ENCODE measurements around the gene RPL13A.

DNA sequence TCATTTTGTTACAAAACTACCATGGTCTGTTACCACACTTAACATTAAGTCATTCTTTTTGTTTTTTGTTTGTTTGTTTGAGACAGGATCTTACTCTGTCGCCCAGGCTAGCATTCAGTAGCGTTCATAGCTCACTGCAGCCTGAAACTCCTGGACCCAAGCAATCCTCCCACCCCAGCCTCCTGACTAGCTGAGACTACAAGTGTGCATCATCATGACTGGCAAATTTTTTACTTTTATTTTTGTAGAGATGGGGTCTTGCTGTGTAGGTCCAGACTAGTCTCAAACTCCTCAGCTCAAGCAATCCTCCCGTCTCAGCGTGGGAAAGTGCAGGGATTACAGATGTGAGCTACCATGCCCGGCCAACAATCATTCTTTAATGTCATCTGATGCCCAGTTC, 31.1 kb upstream of the RPL13A start:
- TF ChIP-seq, protein P1, sequence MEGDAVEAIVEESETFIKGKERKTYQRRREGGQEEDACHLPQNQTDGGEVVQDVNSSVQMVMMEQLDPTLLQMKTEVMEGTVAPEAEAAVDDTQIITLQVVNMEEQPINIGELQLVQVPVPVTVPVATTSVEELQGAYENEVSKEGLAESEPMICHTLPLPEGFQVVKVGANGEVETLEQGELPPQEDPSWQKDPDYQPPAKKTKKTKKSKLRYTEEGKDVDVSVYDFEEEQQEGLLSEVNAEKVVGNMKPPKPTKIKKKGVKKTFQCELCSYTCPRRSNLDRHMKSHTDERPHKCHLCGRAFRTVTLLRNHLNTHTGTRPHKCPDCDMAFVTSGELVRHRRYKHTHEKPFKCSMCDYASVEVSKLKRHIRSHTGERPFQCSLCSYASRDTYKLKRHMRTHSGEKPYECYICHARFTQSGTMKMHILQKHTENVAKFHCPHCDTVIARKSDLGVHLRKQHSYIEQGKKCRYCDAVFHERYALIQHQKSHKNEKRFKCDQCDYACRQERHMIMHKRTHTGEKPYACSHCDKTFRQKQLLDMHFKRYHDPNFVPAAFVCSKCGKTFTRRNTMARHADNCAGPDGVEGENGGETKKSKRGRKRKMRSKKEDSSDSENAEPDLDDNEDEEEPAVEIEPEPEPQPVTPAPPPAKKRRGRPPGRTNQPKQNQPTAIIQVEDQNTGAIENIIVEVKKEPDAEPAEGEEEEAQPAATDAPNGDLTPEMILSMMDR (IDR thresholded peaks at IDR 0.05), result no peak
- no peak for TF ChIP-seq POLR2A (IDR thresholded peaks at IDR 0.05)

Data from body of pancreas (tissue), 4 donors.